ENCODE results near the gene HIKESHI.
"Not testable (repeated sequence)": the region's sequence is repeated elsewhere in the genome, so short reads cannot be mapped to it uniquely, and the experiment has no call there.

HIKESHI gene, protein sequence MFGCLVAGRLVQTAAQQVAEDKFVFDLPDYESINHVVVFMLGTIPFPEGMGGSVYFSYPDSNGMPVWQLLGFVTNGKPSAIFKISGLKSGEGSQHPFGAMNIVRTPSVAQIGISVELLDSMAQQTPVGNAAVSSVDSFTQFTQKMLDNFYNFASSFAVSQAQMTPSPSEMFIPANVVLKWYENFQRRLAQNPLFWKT

DNA sequence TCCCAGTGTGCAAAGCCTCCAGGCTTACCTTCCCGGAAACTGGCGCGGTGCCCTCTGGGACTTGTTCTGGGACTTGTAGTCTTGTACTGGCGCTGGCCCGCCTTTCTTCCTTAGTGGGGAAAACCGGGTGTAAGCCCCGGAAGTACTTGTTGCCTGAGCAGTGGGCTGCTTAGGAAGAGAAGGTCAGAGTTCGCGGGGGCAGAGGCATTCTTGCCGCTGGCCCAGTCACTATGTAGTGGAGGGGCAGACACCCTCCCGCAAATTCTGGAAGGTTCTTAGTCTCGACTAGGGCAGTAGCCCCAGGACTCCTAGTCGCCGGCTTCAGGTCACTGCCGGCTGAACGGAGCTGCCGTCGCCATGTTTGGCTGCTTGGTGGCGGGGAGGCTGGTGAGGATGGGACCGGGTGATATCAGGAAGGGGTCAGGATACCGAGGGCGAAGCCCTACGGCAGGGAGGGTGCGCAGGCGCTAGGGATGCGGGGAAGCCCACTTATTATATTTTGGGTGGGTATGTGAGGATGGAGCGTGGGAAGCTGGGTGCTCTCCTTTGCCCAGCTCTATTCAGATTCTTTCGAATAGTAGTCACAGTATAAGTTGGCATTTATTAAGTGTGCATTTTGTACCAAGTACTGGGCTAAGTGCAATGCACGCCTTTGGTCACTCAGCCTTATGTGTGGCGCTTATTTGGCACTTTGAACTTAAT lies at the start of gene HIKESHI:
HIKESHI (plus strand) TSS at position 149 of the 702 bp plus-strand sequence; CDS start at position 358, 209 bp downstream.
- DNase-seq (ENCODE audit: low read depth in 2 of 2) = peak; percentile 86 to 89

DNA sequence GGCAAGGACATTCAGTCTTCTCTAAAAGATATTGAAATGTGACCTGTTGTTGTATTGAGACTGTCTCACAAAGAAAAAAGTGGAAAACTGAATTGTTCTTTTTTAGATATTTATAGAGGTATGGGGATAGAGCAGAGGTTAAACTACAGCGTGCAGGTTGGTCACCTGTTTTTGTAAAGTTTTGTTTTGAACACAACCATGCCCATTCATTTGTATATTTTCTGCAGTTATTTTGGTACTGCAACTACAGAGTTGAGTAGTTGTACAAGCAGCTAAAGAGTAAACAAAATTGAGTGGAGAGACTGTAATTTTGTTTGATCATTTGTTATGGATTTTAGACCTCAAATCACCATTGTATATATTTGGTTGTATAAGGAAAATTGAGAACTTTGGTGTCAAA lies 46.1 kb upstream of the HIKESHI start:
- DNase-seq (ENCODE audit: low read depth in 2 of 2) = no peak

DNA sequence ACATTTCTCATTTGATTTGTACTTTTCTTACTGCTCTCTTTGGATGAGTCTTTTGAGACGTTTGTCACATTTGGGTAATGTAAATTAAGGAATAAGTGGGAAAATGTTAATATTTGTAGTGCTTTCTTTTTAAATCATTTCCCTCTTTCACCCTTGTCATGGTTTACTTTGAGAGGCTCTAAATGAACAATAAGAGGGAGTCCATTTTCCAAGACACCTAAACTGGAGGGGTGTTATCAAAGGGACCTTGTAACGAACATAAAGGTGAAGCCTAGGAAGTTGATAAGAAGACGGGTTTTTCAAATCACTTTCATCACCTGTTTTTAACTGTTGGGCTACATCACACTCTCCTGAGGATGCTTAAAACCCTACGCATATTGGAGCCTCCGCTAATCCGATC lies 45.4 kb upstream of the HIKESHI start:
- no peak for DNase-seq (ENCODE audit: low read depth in 2 of 2)

DNA sequence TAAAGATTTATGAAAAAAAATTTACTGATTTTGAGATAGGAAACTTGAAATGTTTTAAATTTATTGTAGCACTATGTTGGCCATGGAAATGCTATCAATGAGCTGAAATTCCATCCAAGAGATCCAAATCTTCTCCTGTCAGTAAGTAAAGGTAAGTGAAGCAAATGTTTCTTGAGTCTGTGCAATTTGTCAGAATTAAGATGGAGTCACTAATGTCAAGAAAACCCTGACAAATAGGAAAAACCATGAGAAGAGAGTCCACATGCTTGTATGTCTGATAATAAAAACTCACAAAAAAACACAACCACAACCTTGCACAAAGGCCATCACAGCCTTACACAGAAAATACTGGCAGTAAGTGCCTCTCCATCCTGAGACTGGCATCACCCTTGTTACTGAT lies 44.6 kb upstream of the HIKESHI start:
- no peak for DNase-seq (ENCODE audit: low read depth in 2 of 2)

DNA sequence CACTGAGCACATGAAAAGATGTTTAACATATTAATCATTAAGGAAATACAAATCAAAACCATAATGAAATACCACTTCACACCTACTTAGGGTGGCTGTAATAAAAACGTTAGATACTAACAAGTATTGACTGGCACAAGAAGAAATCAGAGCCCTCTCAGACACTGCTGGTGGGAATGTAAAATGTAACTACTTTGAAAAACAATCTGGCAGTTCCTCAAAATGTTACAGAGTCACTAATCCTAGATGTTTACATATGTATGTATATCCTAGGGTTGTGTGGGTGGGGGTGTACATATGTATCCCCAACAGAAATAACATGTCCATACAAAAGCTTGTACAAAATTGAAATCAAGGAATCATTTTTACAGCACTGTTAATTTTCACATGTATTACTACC lies 42.3 kb upstream of the HIKESHI start:
- no peak for DNase-seq (ENCODE audit: low read depth in 2 of 2)

DNA sequence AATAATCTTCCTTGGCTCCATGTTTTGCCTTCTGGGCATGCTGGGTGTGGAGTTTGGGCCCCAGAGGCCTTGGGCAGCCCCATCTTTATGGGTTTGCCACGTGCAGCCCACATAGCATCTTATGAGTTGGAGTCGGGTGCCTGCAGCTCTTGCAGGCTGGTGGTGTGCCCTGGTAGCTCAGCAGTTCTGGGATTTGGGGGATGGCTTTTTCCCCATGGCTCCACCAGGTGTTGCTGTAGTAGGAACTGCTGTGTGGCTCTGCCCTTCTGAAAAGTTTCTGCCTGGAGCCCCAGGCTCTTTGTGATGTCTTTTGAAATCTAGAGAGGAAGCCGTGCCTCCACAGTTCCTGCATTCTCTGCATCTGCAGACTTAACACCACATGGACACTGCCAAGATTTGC lies 40.7 kb upstream of the HIKESHI start:
- no peak for DNase-seq (ENCODE audit: low read depth in 2 of 2)

DNA sequence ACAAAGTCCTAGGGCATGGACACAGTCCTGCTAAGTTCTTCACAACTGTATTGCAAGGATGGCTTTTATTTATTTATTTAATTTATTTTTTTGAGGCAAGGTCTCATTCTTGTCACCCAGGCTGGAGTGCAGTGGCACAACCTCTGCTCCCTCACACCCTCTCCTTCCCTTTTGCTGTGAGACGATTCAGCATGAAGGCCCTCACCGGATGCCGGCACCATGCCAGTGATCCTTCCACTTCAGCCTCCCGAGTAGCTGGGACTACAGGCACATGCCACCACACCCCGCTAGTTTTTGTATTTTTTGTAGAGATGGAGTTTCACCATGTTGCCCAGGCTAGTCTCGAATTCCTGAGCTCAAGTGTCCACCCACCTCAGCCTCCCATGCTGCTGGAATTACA lies 39.7 kb upstream of the HIKESHI start:
- no peak for DNase-seq (ENCODE audit: low read depth in 2 of 2)

DNA sequence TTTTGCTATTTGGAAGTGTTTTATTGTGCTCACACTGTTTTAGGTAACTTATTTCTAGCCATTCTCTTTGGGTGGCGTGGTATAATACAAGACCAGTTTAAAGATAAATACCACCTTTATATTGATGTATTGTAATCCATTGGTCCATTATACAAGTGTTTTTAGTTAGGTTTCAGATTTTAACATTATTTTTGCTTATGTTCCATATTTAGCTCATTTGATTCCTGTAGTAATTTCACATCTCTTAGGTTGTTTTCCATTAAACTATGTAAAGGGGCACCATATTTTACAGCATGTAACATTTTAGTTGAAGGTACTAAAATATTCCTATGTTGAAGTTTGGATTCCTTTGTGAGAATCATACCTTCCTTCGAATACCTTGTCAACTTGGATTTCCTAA lies 37.4 kb upstream of the HIKESHI start:
- DNase-seq (ENCODE audit: low read depth in 2 of 2) = no peak

DNA sequence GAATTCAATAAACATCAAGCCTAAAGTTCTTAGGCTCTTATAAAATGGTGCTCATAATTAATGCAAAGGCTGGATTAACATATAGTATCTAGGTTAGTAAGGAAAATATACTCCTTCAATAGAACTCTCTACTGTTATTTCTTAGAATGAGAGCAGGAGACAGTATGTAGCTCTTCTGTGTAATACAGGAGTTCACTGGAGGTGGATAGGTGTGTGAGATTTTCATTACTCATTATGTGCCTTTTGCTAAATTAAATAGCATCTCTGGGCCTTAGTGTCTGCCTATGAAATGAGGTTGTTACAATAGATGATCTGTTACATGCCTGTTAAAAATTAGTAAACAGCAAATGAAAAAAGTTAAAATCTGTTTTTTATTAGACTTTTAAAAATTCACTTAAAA lies 36.8 kb upstream of the HIKESHI start:
- DNase-seq (ENCODE audit: low read depth in 2 of 2) = no peak

DNA sequence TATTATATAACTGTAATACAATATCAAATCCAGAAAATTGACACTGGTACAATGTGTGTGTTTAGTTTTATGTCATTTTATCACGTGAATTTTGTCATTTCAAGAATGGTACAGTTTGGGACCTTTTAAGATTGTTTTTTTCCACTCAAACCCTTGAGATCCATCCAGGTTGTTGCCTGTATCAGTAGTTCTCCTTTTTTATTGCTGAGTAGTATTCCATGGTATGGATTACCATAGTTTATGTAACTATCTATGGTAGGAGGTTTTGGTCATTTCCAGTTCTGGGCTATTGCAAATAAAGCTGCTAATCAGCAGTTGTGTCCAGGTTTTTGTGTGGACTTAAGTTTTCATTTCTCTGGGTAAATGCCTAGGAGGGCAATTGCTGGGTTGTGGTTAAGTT lies 32.4 kb upstream of the HIKESHI start:
- DNase-seq (ENCODE audit: low read depth in 2 of 2) = no peak

DNA sequence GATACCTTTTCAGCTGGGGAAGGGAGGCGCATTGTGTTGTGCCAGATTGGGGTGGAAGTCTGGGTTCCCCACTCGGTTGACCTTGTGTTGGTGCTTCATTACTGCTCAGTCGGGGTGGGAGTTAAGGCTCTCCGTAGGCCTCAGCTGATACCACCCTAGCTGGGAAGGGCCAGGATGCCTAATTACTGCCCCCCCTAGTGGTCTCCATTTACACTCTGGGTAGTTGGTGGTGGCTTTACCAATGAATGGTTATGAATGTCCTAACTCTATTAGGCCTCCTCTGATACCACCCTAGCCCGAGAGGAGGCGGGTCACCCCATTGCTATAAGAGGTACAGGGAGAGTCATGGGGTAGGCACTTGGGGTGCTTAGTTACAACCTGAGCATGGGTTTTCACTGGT lies 27.5 kb upstream of the HIKESHI start:
- DNase-seq (ENCODE audit: low read depth in 2 of 2) = no peak

DNA sequence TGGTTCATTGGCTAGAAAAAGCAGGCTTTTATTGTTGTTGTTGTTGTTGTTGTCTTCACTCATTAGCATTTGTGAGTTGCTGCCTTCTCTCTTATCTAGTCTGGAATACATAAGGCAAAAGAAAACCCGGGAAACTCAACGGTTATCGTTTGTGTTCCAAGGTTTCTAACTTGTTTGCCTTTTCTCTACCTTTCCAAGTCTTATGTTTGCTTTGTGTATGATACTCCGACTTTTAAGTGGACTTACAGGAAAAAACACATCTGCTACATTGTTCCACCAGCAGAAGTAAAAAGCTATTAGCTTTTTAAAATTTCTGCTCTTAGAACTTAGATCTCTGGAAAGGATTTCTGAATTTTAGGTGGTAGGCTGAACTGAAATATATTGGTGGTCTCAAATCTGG lies 27.0 kb upstream of the HIKESHI start:
- DNase-seq (ENCODE audit: low read depth in 2 of 2) = no peak

DNA sequence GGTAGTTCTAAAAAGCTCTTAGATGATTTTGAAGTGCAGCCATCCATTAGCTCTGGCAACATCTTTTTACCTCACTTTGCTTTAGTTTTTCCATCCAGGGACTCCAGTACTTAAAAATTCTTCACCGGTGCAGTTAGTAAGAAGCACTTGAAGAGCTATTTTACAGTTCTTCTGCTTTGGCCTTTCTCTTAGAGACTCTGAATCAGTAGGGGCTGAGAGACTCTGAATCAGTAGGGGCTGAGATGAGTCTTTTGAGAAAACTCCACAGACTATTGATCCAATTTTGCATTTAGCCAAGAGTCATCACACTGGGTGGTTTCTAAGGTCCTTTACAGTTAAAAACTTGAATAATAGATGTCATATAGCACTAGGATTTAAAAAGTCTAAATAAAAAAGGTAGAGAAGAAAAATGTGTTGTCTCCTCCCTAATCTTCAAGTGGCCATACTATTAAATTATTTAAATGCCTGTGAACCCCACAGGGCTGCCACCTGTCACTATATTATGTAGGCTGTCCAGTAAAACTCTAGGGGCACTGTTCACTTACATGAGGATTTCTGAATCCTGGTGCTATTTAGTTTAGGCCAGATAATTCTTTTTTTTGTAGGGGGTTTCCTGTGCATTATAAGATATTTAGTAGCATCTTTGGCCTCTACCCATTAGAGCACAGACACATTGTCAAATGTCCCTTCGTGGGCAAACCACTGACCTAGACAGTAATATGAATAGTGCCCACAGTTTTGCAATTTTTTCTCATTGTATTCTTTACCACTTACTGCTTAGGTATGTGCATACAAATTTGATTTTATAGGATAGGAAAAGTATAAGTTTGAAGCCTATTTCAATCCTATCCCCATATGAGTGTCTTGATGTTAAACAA lies 26.3 kb upstream of the HIKESHI start:
- no peak for DNase-seq (ENCODE audit: low read depth in 2 of 2)

DNA sequence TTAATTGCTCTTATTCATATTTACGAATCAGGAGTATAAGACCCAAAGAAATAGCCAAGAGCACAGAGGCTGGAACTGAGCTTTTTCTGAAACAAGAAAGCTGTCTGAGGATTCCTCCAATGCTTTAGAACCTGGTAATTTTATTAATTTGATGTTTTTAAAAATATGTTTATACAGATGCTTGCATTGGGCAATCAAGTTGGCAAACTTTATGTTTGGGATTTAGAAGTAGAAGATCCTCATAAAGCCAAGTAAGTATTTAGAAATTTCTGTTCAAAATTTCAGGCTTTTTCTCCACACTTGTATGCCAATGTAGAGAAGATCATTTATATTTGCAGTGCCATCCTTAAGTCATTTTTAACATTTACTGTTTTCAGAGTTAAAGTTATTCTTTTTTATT lies 24.3 kb upstream of the HIKESHI start:
- no peak for DNase-seq (ENCODE audit: low read depth in 2 of 2)

DNA sequence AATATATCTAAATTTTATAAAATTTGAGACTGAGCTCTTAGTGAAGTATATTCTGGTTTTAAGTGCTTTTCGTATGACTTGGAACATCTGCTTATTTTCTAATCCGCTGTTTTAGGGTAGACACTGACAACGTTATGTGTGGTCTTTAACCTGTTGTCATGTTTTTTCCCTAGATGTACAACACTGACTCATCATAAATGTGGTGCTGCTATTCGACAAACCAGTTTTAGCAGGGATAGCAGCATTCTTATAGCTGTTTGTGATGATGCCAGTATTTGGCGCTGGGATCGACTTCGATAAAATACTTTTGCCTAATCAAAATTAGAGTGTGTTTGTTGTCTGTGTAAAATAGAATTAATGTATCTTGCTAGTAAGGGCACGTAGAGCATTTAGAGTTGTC lies 23.8 kb upstream of the HIKESHI start:
- DNase-seq (ENCODE audit: low read depth in 2 of 2) = no peak

DNA sequence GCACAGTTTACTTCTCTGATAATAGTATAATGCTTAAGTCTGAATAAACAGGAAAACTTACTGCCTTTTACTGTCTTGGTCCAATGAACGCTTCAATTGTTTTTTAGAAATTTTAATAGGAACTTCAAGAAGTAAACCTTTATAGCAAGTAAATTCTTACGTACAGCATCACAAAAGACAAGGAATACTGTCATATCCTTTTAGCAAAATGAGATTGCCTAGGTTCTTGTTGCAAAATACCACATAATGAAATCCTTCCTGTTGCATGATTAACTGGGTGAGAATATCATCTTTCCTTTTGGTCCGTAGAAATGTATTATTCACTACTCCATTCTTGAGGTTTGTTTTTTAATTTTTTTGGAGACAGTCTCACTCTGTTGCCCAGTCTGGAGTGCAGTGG lies 22.3 kb upstream of the HIKESHI start:
- DNase-seq (ENCODE audit: low read depth in 2 of 2) = no peak

DNA sequence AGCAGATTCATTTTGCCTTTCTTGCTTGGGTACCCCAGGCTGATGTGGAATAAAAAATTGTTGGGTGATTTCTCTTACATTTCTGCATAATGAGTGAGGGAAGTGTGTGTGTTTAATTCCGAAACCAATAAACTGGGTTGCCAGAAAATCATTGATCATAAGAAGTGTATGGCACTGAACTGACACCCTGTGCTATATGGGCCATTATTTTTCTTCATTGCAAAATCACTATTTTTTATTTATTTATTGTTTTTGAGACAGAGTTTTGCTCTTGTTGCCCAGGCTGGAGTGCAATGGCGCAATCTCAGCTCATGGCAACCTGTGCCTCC lies 14.6 kb upstream of the HIKESHI start:
- no peak for DNase-seq (ENCODE audit: low read depth in 2 of 2)

DNA sequence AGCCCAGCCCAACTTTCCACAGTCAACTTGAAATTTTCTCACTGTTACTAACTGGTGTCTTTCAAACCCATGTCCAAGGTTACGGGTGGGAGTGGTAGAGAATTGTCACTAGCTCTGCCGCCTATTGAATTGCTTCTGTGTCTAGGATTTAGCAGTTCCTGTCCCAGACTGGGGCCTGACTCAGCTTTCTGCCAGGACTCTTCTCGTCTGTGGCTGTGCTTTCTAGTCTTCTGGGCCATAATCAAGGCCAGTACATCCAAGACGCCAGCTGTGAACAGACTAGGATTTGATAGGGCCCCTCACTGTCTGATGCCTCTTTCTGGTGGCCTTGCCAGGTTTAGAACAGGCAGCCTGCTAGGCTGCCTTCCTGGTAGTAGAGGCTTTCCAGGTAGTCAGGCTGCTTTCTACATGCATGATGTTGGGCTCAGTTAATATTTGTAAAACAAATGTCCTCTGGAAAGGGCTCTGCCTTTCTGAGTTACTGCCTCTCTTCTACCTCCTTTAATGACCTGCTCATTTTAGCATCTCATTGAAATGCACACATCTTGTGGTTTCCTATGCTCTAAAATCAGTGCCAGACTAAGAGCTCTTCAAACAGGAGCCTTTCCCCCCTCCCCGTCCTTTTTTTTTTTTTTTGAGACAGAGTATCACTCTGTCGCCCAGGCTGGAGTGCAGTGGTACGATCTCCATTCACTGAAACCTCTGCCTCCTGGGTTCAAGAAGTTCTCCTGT lies 13.1 kb upstream of the HIKESHI start:
- DNase-seq (ENCODE audit: low read depth in 2 of 2) = no peak

DNA sequence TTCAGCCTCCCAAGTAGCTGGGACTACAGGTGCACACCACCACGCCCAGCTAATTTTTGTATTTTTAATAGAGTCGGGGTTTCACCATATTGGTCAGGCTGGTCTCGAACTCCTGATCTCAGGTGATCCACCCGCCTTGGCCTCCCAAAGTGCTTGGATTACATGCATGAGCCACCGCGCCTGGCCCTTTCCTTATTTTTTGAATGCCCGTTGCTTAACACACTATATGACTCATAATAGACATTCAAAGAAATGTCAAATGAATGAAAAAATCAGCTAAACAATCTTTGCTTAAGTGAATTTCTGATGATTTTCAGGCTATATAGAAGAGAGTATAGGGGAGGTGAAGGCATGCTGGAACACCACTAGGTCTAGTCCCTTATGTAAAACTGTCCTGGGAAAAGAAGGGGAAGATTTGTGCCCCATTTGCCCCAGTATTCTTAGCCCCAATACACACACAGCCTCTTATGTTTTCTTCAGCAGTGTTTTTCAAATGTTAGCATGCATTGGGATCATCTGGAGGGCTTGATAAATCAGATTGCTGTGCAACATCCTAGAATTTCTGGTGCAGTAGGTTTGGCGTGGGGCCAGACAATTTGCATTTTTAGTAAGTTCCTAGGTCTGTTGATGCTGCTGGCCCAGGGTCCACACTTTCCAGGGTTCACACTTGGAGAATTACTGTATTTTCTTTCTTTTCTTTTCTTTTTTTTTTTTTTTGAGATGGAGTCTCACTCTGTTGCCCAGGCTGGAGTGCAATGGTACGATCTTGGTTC lies 12.3 kb upstream of the HIKESHI start:
- DNase-seq (ENCODE audit: low read depth in 2 of 2) = not testable (repeated sequence)

DNA sequence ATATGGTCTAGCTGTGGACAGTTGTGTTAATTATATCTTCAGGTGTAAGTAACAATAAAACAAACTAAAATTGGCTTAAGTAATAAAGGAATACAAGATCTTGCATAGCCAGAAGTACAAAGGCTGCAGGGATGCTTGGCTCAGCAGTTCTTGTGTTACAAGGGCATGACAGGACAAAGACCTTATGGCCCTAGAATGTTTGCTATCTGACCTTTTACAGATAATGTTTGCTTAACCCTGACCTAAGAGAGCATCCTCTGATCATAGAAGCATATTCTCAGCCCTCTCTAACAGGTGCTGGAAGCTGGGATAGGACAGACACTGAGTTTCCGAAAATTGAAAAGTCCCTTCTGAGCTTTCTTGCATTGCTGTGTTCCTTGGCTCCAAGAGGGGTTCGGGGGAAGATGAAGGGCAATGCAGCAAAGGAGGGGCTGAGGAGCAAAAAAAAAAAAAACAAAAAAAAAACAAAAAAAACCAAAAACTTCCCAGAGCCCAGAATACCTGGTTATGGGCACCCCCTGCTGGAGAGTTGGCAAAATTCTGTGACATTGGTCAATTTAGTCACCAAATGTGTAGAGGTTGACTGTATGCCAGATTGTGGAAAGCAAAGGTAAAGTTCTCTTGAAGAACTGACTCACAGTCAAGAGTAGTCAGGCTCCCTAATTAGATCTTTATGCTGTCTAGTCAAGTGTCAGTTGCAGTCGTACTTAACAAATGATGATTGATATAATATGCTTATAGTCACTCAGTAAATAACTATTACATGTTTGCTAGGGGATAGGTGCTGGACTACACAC lies 10.4 kb upstream of the HIKESHI start:
- peak; percentile 47 to 54 for DNase-seq (ENCODE audit: low read depth in 2 of 2)

Data from stimulated activated CD8-positive, alpha-beta memory T cell treated with anti-CD3 and anti-CD28 coated beads, Interleukin-7, amount 100 ng/mL, for 4 hours (primary cell).